Activated naive CD8-positive, alpha-beta T cell treated with anti-CD3 and anti-CD28 coated beads, Interleukin-2, amount 50 U/mL, for 24 hours (primary cell): ENCODE data around the gene STAC.

Experiments
- ATAC-seq: fragments of 150-1000 bp; cut with Tn5 transposase; one replicate; pipeline ENCODE4 v1.10.0; 2021
- DNase-seq: peaks from one replicate; pipeline ENCODE4 v3.0.0; 2021
- H3K27ac Mint-ChIP-seq: one replicate; pipeline ENCODE4 v1.8.0; 2021; ENCODE audit warnings: mild to moderate bottlenecking, mixed read lengths
- H3K27me3 Mint-ChIP-seq: one replicate; pipeline ENCODE4 v1.8.0; 2021; ENCODE audit warnings: mixed read lengths
- H3K36me3 Mint-ChIP-seq: one replicate; pipeline ENCODE4 v1.8.0; 2021; ENCODE audit warnings: low read depth, mixed read lengths
- H3K4me1 Mint-ChIP-seq: one replicate; pipeline ENCODE4 v1.8.0; 2021; ENCODE audit warnings: mixed read lengths
- H3K4me3 Mint-ChIP-seq: one replicate; pipeline ENCODE4 v1.8.0; 2021; ENCODE audit warnings: mild to moderate bottlenecking, moderate library complexity, mixed read lengths
- H3K9me3 Mint-ChIP-seq: one replicate; pipeline ENCODE4 v1.8.0; 2021; ENCODE audit warnings: mixed read lengths

Gene STAC

DNA sequence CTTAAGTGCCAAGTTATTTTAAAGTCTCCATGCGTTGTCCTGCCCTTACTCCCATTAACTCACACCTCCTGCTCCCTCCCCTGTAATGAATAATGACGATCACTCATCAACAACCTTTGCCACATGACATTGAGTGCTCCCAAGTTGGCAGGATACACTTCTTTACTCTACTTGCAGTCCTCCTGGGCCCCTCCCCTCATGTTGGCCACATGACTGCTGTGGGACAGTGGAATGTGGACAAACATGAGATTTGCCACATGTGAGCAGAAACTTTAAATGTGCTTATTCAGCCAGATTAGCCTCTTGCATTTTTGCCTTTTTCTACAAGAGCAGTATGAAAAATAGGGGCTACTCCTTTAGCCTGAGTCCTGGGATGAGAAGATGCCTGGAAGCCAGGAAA, 216.1 kb downstream of the STAC start:
- Mint-ChIP-seq H3K9me3 (no peaks in the 10 kb centered on the region), H3K4me1 (no peaks in the 10 kb centered on the region), H3K27me3 (peaks cover 12% of the 10 kb centered on the region), H3K36me3 (no peaks in the 10 kb centered on the region), H3K27ac (no peak overlapping the region), H3K4me3 (no peak overlapping the region)
- DNase-seq (no peak), ATAC-seq (no peak)

GRCh38 chr3:36597422-36597821, 217.1 kb downstream of the STAC start:
- Mint-ChIP-seq H3K27me3 (peaks cover 14% of the 10 kb centered on the region), H3K27ac (no peak overlapping the region), H3K9me3 (no peaks in the 10 kb centered on the region), H3K36me3 (no peaks in the 10 kb centered on the region), H3K4me3 (no peak overlapping the region), H3K4me1 (no peaks in the 10 kb centered on the region)
- DNase-seq: no peak
- no peak for ATAC-seq
